Aorta (tissue), 5 donors: ENCODE results near the gene SLC39A11. TPM values are rescaled to one million over a fixed set of nuclear protein-coding genes. Genes with fewer than 3 reads are reported as not detected.
"Not testable (repeated sequence)": the region's sequence is repeated elsewhere in the genome, so short reads cannot be mapped to it uniquely, and the experiment has no call there.

Experiments used
- ATAC-seq: fragments of 200-7000 bp; cut with Tn5 transposase; one replicate; pipeline ENCODE4 v1.9.1; 2022; ENCODE audit warnings: moderate library complexity; ENCODE audit not compliant: low FRiP score
- DNase-seq, 2 donors: peaks; one replicate each; pipeline ENCODE4 v3.0.0-alpha.2; 2020
- H3K27ac ChIP-seq, 2 donors: one replicate each; pipeline ENCODE4 v1.5.1; 2013; ENCODE audit warnings: low read length in 2 of 2, mild to moderate bottlenecking in 2 of 2, moderate library complexity in 2 of 2, control low read depth in 1 of 2, inconsistent platforms in 1 of 2, low read depth in 1 of 2
- H3K27me3 ChIP-seq, 2 donors: one replicate each; pipeline ENCODE4 v1.6.1; 2013; ENCODE audit warnings: control low read depth in 1 of 2, low read length in 1 of 2, mild to moderate bottlenecking in 1 of 2, moderate library complexity in 1 of 2; ENCODE audit not compliant: insufficient read depth in 2 of 2, control insufficient read depth in 1 of 2
- H3K36me3 ChIP-seq, 2 donors: one replicate each; pipeline ENCODE4 v1.6.1; 2013; ENCODE audit warnings: control low read depth in 1 of 2, low read length in 1 of 2, mild to moderate bottlenecking in 1 of 2; ENCODE audit not compliant: insufficient read depth in 2 of 2, control insufficient read depth in 1 of 2
- H3K4me1 ChIP-seq, 2 donors: one replicate each; pipeline ENCODE4 v1.6.1; 2013; ENCODE audit warnings: low read length in 2 of 2, control low read depth in 1 of 2, mild to moderate bottlenecking in 1 of 2, moderate library complexity in 1 of 2; ENCODE audit not compliant: insufficient read depth in 2 of 2, control insufficient read depth in 1 of 2
- H3K4me3 ChIP-seq, 2 donors: one replicate each; pipeline ENCODE4 v1.5.1; 2013; ENCODE audit warnings: low read length in 2 of 2, control low read depth in 1 of 2, mild to moderate bottlenecking in 1 of 2
- H3K9me3 ChIP-seq: one replicate; pipeline ENCODE4 v1.6.1; 2013; ENCODE audit warnings: mild to moderate bottlenecking, low read length; ENCODE audit not compliant: control insufficient read depth
- WGBS, 2 donors: extraction: QIAGEN DNeasy Blood & Tissue Kit; methylation state at CpG; one replicate each; pipeline ENCODE4 v1.1.7; 2013; 5-methylcytosine and 5-hydroxymethylcytosine counted together
- intact Hi-C, 2 donors: fragments of 100-400 bp; cut with DNase I; formaldehyde crosslinking; loops; one replicate each; pipeline versions ENCODE4 v1.14.2 to v1.15.0; 2022
- polyA plus RNA-seq, 2 donors: library from polyadenylated mRNA; stranded (reverse); fragments of 200-250 nt; gene quantifications; one replicate each; pipeline ENCODE4 v1.2.3, GENCODE V29; 2013
- total RNA-seq, 2 donors: library from RNA; stranded (reverse); fragmentation: NEBNext Ultra II Directional; extraction: Animal tissue kit (Norgen Biotek cat#: 25700); gene quantifications; one replicate each; pipeline ENCODE4 v1.2.1, GENCODE V29; 2021
- donor health status: healthy with polysubstance abuse.
- donor health status: Bipolar disorder and iron deficiency.
- donor health status: DM: no; HTN: no; CAD: no.
- donor health status: DM: no; HTN: no; CAD: no.
- donor health status: DM: yes; HTN: yes; CAD: no.

The SLC39A11 gene
- total and polyA plus RNA-seq, 4 donors, result 9.3 to 31.8 (median 17.5) TPM

DNA sequence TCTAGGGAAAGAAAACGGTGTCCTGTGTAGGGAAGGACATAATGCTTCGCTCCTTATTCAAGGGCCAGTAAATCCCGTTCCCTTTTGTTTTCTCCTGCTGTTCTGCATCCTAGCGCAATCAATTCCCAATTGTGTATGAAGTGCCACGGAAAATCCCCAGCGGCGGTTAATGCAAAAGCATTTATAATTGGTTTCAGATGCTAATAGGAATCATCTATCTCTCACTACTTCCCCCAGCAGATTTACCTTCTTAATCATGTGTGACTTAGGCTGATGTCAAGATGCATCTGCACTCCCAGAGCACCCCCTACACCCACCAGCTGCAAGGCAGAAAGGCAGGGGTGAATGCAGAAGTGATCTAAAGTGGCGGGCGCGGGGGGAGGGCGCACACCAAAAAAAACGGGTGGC, 39.6 kb upstream of the SLC39A11 start:
- WGBS, 2 donors, result 63 to 66% methylated on average over 12 of the region's 12 CpGs
- Histone ChIP-seq H3K9me3 (no peaks in the 10 kb centered on the region), H3K27ac (no peak overlapping the region), H3K27me3 (peaks cover 0 to 1% of the 10 kb centered on the region in 2 donors), H3K36me3 (no peaks in the 10 kb centered on the region), H3K4me3 (no peak overlapping the region), H3K4me1 (no peaks in the 10 kb centered on the region)
- DNase-seq (no peak), ATAC-seq (no peak)
- intact Hi-C loops, result no loop called here

DNA sequence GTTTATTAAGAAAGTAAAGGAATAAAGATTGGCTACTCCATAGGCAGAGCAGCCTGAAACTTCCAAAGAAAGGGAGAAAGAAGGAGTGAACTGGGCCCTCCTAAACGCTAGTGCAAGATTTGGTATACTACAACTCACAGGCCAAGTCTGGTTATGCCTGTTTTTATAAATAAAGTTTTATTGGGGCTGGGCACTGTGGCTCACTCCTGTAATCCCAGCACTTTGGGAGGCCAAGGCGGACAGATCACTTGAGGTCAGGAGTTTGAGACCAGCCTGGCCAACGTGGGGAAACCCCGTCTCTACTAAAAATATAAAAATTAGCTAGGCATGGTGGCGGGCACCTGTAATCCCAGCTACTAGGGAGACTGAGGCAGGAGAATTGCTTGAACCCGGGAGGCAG, 39.0 kb upstream of the SLC39A11 start:
- H3K4me1 ChIP-seq, DNase-seq, H3K4me3 ChIP-seq, H3K27me3 ChIP-seq, H3K36me3 ChIP-seq, ATAC-seq, H3K27ac ChIP-seq, intact Hi-C loops, H3K9me3 ChIP-seq: not testable (repeated sequence)
- 91 to 93% methylated on average over 6 of the region's 6 CpGs for WGBS, 2 donors

- Histone ChIP-seq H3K36me3 (no peaks in the 10 kb centered on the region), H3K9me3 (no peaks in the 10 kb centered on the region), H3K4me1 (no peaks in the 10 kb centered on the region), H3K27ac (no peak overlapping the region), H3K27me3 (peaks cover 0 to 1% of the 10 kb centered on the region in 2 donors), H3K4me3 (no peak overlapping the region)
- DNase-seq (no peak), ATAC-seq (no peak)
- 78 to 80% methylated on average over 3 of the region's 3 CpGs for WGBS, 2 donors
- intact Hi-C loops, result no loop called here
Observed at GRCh38 chr17:73130977-73131376, 38.5 kb upstream of the SLC39A11 start.

DNA sequence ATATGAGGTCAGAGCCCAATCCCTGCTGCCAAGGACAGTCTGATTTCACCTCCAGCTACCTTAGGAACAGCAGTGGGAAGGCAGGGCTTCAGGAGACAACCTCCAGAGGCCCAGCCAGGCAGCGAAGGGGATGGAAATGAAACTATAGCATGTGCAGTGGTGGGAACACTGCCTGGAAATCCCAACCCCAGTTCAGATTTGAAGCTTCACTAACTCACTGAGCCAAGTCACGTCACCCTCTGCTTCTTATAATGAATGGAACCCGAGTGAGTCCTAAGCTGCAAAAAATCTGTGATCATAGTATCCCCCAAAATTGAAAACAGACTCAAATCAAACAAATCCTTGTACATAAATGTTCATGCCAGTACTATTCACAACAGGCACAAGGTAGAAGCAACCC, 36.0 kb upstream of the SLC39A11 start:
- H3K4me3 ChIP-seq, result no peak overlapping the region
- intact Hi-C loops, result no loop called here
- DNase-seq, result no peak
- H3K27me3 ChIP-seq, result peaks cover 0 to 1% of the 10 kb centered on the region in 2 donors
- no peak overlapping the region for H3K27ac ChIP-seq
- H3K36me3 ChIP-seq, result no peaks in the 10 kb centered on the region
- ATAC-seq, result no peak
- no peaks in the 10 kb centered on the region for H3K9me3 ChIP-seq
- H3K4me1 ChIP-seq, result no peaks in the 10 kb centered on the region
- 59 to 76% methylated on average over 3 of the region's 3 CpGs for WGBS, 2 donors

GRCh38 chr17:73126716-73127473, 34.4 kb upstream of the SLC39A11 start:
- Histone ChIP-seq H3K4me3 (no peak overlapping the region), H3K36me3 (no peaks in the 10 kb centered on the region), H3K27me3 (peaks cover 0 to 1% of the 10 kb centered on the region in 2 donors), H3K27ac (no peak overlapping the region), H3K9me3 (no peaks in the 10 kb centered on the region), H3K4me1 (no peaks in the 10 kb centered on the region)
- intact Hi-C loops, result no loop called here
- ATAC-seq, result no peak
- no peak for DNase-seq
- 78 to 82% methylated on average over 8 of the region's 8 CpGs for WGBS, 2 donors

DNA sequence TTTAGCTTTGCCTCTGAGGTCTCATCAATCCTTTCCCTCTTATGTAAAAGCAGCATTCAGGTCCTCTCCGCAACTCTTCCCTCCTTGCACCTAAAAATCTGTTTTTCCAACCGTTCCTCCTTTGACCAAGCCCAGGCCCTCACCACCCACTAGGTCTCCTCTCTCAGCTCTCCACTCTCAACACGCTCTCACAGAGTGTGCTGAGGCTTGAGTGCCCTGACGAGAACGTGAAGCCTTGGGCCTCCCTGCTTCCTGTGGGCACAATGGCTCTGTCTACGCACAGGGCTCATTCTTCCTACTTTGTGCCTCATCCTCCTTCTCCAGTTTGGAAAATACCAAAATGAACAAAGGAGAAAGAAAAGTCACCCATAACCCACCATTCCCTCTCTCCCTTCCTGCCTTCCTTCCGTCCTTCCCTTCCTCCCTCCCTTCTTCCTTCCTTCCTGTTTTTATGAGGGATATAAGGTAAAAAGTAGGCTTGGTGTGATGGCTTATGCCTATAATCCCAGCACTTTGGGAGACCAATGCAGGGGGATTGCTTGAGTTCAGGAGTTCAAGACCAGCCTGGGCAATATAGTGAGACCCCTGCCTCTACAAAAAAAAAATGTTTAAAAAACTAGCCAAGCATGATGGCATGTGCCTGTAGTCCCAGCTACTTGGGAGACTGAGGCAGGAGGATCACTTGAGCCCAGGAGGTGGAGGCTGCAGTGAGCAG, 31.3 kb upstream of the SLC39A11 start:
- ATAC-seq (no peak), DNase-seq (no peak)
- H3K36me3 ChIP-seq, result no peaks in the 10 kb centered on the region
- H3K27me3 ChIP-seq, result no peaks in the 10 kb centered on the region
- H3K27ac ChIP-seq, result no peak overlapping the region
- H3K4me3 ChIP-seq, result no peak overlapping the region
- intact Hi-C loops, result no loop called here
- H3K9me3 ChIP-seq, result no peaks in the 10 kb centered on the region
- no peaks in the 10 kb centered on the region for H3K4me1 ChIP-seq
- WGBS, 2 donors, result 84 to 85% methylated on average over 7 of the region's 7 CpGs

DNA sequence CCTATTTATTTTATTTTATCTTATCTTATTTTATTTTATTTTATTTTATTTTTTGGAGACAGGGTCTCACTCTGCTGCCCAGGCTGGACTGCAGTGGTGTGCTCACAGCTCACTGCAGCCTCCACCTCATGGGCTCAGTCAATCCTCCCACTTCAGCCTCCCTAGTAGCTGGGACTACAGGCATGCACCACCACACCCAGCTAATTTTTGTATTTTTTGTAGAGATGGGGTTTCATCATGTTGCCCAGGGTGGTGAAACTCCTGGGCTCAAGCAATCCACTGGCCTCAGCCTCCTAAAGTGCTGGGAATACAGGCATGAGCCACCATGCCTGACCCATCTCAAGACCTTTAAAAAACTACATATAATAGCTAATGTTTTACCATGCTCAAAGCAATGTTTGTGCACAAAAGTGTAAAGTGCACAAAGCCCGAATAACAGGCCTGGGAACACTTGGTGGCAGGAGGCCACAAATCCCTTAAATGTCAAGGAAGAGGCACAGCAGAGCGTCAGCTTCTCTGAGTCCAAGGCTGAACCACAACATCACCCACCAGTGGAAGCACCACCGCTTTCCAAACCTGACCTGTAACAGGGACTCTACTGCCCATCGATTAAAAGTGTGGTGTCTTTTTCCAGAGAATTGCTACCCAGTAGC, 30.6 kb upstream of the SLC39A11 start:
- intact Hi-C loops, result no loop called here
- Histone ChIP-seq H3K9me3 (no peaks in the 10 kb centered on the region), H3K36me3 (no peaks in the 10 kb centered on the region), H3K4me3 (no peak overlapping the region), H3K4me1 (no peaks in the 10 kb centered on the region), H3K27ac (no peak overlapping the region), H3K27me3 (no peaks in the 10 kb centered on the region)
- no peak for ATAC-seq
- DNase-seq, result no peak
- 78 to 87% methylated on average over 4 of the region's 4 CpGs for WGBS, 2 donors

- intact Hi-C loops, result no loop called here
- no peak overlapping the region for H3K27ac ChIP-seq
- H3K27me3 ChIP-seq, result no peaks in the 10 kb centered on the region
- ATAC-seq (no peak), DNase-seq (no peak)
- WGBS, 2 donors, result 81 to 88% methylated on average over 5 of the region's 5 CpGs
- H3K36me3 ChIP-seq, result no peaks in the 10 kb centered on the region
- H3K9me3 ChIP-seq, result no peaks in the 10 kb centered on the region
- H3K4me3 ChIP-seq, result no peak overlapping the region
- no peaks in the 10 kb centered on the region for H3K4me1 ChIP-seq
Observed at GRCh38 chr17:73121506-73121905, 29.0 kb upstream of the SLC39A11 start.
